Measurements from ENCODE around the gene SHCBP1.
A peak's percentile ranks its signal among the peaks of the same experiment; 100 is the strongest.
"Not testable (repeated sequence)": the region's sequence is repeated elsewhere in the genome, so short reads cannot be mapped to it uniquely, and the experiment has no call there.

SHCBP1 gene

GRCh38 chr16:46621006-46621933 lies at the start of gene SHCBP1:
SHCBP1 (minus strand) TSS chr16:46621379; CDS start chr16:46621359, 20 bp downstream.
- DNase-seq = peak; percentile 94

- DNase-seq = no peak
Measured at GRCh38 chr16:46662123-46662522, 40.9 kb upstream of the SHCBP1 start.

GRCh38 chr16:46658925-46659324 lies 37.7 kb upstream of the SHCBP1 start:
- no peak for DNase-seq

- no peak for DNase-seq
Measured at GRCh38 chr16:46651305-46651704, 30.1 kb upstream of the SHCBP1 start.

- peak; percentile 13 for DNase-seq
Measured at GRCh38 chr16:46650254-46650623, 29.1 kb upstream of the SHCBP1 start.

- no peak for DNase-seq
Measured at GRCh38 chr16:46649588-46650253, 28.5 kb upstream of the SHCBP1 start.

GRCh38 chr16:46648656-46649055 lies 27.5 kb upstream of the SHCBP1 start:
- peak; percentile 13 for DNase-seq

GRCh38 chr16:46638947-46639925 lies 18.1 kb upstream of the SHCBP1 start:
- no peak for DNase-seq

GRCh38 chr16:46632778-46633733 lies 11.9 kb upstream of the SHCBP1 start:
- DNase-seq = peak; percentile 86

- peak; percentile 27 for DNase-seq
Measured at GRCh38 chr16:46629331-46630219, 8.4 kb upstream of the SHCBP1 start.

GRCh38 chr16:46627746-46628145 lies 6.6 kb upstream of the SHCBP1 start:
- no peak for DNase-seq

GRCh38 chr16:46626681-46627080 lies 5.5 kb upstream of the SHCBP1 start:
- DNase-seq = not testable (repeated sequence)

GRCh38 chr16:46624862-46625261 lies 3.7 kb upstream of the SHCBP1 start:
- DNase-seq = not testable (repeated sequence)

GRCh38 chr16:46623707-46624106 lies 2.5 kb upstream of the SHCBP1 start:
- not testable (repeated sequence) for DNase-seq

- DNase-seq = not testable (repeated sequence)
Measured at GRCh38 chr16:46623246-46623645, 2.1 kb upstream of the SHCBP1 start.

- no peak for DNase-seq
Measured at GRCh38 chr16:46621934-46622676, 926 bp upstream of the SHCBP1 start.

- DNase-seq = no peak
Measured at GRCh38 chr16:46620266-46621005, 743 bp downstream of the SHCBP1 start.

- DNase-seq = no peak
Measured at GRCh38 chr16:46618516-46618915, 2.7 kb downstream of the SHCBP1 start.

- no peak for DNase-seq
Measured at GRCh38 chr16:46614006-46614405, 7.2 kb downstream of the SHCBP1 start.

Measured in DMS53 (cell line).